ENCODE measurements around the gene PIGQ.
"Not testable (repeated sequence)": the region's sequence is repeated elsewhere in the genome, so short reads cannot be mapped to it uniquely, and the experiment has no call there.

PIGQ gene

GRCh38 chr16:593807-594206 lies 24.0 kb downstream of the PIGQ start:
- Histone ChIP-seq H3K4me3 (ENCODE audit: low read depth, low read length) (no peak overlapping the region), H3K27ac (no peak overlapping the region), H3K27me3 (replicated peaks) (no peaks in the 10 kb centered on the region), H3K36me3 (replicated peaks) (no peaks in the 10 kb centered on the region)
- no peak for DNase-seq
- in situ Hi-C loops (cut with HindIII; ENCODE audit: low pct_ligation_motif_present, low sequenced_read_pairs): no loop called here
- TF ChIP-seq, protein P1, sequence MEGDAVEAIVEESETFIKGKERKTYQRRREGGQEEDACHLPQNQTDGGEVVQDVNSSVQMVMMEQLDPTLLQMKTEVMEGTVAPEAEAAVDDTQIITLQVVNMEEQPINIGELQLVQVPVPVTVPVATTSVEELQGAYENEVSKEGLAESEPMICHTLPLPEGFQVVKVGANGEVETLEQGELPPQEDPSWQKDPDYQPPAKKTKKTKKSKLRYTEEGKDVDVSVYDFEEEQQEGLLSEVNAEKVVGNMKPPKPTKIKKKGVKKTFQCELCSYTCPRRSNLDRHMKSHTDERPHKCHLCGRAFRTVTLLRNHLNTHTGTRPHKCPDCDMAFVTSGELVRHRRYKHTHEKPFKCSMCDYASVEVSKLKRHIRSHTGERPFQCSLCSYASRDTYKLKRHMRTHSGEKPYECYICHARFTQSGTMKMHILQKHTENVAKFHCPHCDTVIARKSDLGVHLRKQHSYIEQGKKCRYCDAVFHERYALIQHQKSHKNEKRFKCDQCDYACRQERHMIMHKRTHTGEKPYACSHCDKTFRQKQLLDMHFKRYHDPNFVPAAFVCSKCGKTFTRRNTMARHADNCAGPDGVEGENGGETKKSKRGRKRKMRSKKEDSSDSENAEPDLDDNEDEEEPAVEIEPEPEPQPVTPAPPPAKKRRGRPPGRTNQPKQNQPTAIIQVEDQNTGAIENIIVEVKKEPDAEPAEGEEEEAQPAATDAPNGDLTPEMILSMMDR (IDR thresholded peaks at IDR 0.05; ENCODE audit: low read depth, low read length, missing control alignments): no peak

GRCh38 chr16:595094-595528 lies 25.3 kb downstream of the PIGQ start:
- no peak overlapping the region for H3K27ac ChIP-seq
- H3K4me3 ChIP-seq (ENCODE audit: low read depth, low read length): no peak overlapping the region
- in situ Hi-C loops (cut with HindIII; ENCODE audit: low pct_ligation_motif_present, low sequenced_read_pairs): no loop called here

GRCh38 chr16:595942-596735 lies 26.4 kb downstream of the PIGQ start:
- Histone ChIP-seq H3K27me3 (replicated peaks) (no peaks in the 10 kb centered on the region), H3K27ac (no peak overlapping the region), H3K36me3 (replicated peaks) (no peaks in the 10 kb centered on the region), H3K4me3 (ENCODE audit: low read depth, low read length) (no peak overlapping the region)
- DNase-seq: no peak
- in situ Hi-C loops (cut with HindIII; ENCODE audit: low pct_ligation_motif_present, low sequenced_read_pairs): no loop called here
- TF ChIP-seq, protein P1 (IDR thresholded peaks at IDR 0.05; ENCODE audit: low read depth, low read length, missing control alignments): no peak

More at GRCh38 chr16:595094-595528, 25.3 kb downstream of the PIGQ start:
- no peaks in the 10 kb centered on the region for H3K27me3 ChIP-seq (replicated peaks)
- no peaks in the 10 kb centered on the region for H3K36me3 ChIP-seq (replicated peaks)
- TF ChIP-seq, protein P1 (IDR thresholded peaks at IDR 0.05; ENCODE audit: low read depth, low read length, missing control alignments): no peak
- DNase-seq: no peak

GRCh38 chr16:596736-597060 lies 26.9 kb downstream of the PIGQ start:
- H3K27ac ChIP-seq: no peak overlapping the region
- no peak overlapping the region for H3K4me3 ChIP-seq (ENCODE audit: low read depth, low read length)
- H3K36me3 ChIP-seq (replicated peaks): no peaks in the 10 kb centered on the region
- in situ Hi-C loops (cut with HindIII; ENCODE audit: low pct_ligation_motif_present, low sequenced_read_pairs): no loop called here
- DNase-seq: no peak
- TF ChIP-seq, protein P1 (IDR thresholded peaks at IDR 0.05; ENCODE audit: low read depth, low read length, missing control alignments): no peak
- no peaks in the 10 kb centered on the region for H3K27me3 ChIP-seq (replicated peaks)

- H3K27ac ChIP-seq; in situ Hi-C loops (cut with HindIII; ENCODE audit: low pct_ligation_motif_present, low sequenced_read_pairs); H3K36me3 ChIP-seq (replicated peaks): not testable (repeated sequence)
Observed at GRCh38 chr16:597655-598054, 27.9 kb downstream of the PIGQ start.

DNA sequence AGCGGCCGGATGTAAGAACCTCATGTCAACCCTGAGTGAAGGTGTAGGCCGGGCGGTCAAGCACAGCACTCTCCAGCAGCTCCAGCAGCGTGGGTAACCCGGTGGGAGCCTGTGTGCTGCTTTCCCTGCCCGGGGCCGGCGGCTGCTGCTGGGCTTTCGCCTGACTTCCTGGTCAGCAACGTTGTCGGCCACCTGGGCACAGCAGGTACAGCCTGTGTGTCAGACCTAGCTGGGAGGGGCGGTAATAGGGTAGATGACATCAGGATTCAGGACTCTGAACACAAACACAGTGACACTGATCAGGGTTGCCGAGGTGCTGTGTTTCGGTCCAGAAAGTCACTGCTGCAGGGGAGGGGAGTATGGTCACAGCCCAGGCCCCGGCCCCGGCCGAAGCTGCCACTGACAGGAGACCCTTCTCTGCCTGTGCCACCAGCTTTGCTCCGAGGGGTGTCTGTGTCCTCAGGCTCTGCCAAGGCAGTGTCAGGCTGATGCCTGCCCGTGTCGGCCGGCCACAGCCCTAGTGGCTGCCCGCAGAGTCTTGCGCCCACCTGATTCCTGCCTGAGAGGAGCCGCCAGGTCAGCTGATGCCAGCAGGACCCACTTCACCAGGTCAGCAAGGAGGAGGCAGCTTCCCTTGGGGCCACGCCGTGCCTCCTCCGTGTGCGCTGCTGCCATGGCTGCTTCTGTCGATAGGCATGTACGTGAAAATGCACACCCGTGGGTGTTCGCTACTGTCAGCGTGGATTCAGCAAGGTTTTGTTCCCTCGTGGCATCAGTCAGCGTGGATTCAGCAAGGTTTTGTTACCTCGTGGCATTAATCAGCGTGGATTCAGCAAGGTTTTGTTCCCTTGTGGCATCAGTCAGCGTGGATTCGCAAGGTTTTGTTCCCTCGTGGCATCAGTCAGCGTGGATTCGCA lies 29.3 kb downstream of the PIGQ start:
- no peak overlapping the region for H3K4me3 ChIP-seq (ENCODE audit: low read depth, low read length)
- no peak overlapping the region for H3K27ac ChIP-seq
- no peak for DNase-seq
- H3K27me3 ChIP-seq (replicated peaks): no peaks in the 10 kb centered on the region
- in situ Hi-C loops (cut with HindIII; ENCODE audit: low pct_ligation_motif_present, low sequenced_read_pairs): no loop called here
- TF ChIP-seq, protein P1 (IDR thresholded peaks at IDR 0.05; ENCODE audit: low read depth, low read length, missing control alignments): no peak
- no peaks in the 10 kb centered on the region for H3K36me3 ChIP-seq (replicated peaks)

More at GRCh38 chr16:597655-598054, 27.9 kb downstream of the PIGQ start:
- H3K4me3 ChIP-seq (ENCODE audit: low read depth, low read length); DNase-seq; H3K27me3 ChIP-seq (replicated peaks): not testable (repeated sequence)
